Left colon (tissue), 2 donors: ENCODE measurements around the gene NPB. TPM values are rescaled to one million over a fixed set of nuclear protein-coding genes. Genes with fewer than 3 reads are reported as not detected.

Experiments
- ATAC-seq: fragments of 200-7000 bp; cut with Tn5 transposase; one replicate; pipeline ENCODE4 v1.9.1; 2020; ENCODE audit warnings: mild to moderate bottlenecking, moderate library complexity
- DNase-seq, 2 donors: peaks; one replicate each; pipeline ENCODE4 v3.0.0-alpha.2; 2020
- intact Hi-C, 2 donors: fragments of 100-400 bp; cut with DNase I in 1 of 2; cut with micrococcal nuclease in 1 of 2; formaldehyde crosslinking; loops; one replicate each; pipeline versions ENCODE4 v1.11.2 to v1.14.0; 2022; cut with DNase I, micrococcal nuclease
- total RNA-seq, 2 donors: library from RNA; stranded (reverse); fragmentation: NEBNext Ultra II Directional; extraction: Animal tissue kit (Norgen Biotek cat#: 25700); gene quantifications; one replicate each; pipeline ENCODE4 v1.2.1, GENCODE V29; 2021
- donor health status: DM: no; HTN: no; CAD: no.
- donor health status: DM: yes; HTN: yes; CAD: no.

The NPB gene
- total RNA-seq, 2 donors from 2014 or later: 0.11 TPM; not detected in 1

- no peak for ATAC-seq
- DNase-seq: no peak
- intact Hi-C loops: no loop called here
Measured at GRCh38 chr17:81891303-81891552, 10.8 kb upstream of the NPB start.

GRCh38 chr17:81895400-81895799, 6.6 kb upstream of the NPB start:
- ATAC-seq (no peak), DNase-seq (no peak)
- intact Hi-C loops: no loop called here

- DNase-seq: no peak
- no peak for ATAC-seq
- intact Hi-C loops: no loop called here
Measured at GRCh38 chr17:81898029-81898866, 3.8 kb upstream of the NPB start.

GRCh38 chr17:81898885-81899284, 3.2 kb upstream of the NPB start:
- ATAC-seq: no peak
- intact Hi-C loops: no loop called here
- no peak for DNase-seq

- no peak for ATAC-seq
- intact Hi-C loops: no loop called here
- DNase-seq: no peak
Measured at GRCh38 chr17:81899514-81900166, 2.4 kb upstream of the NPB start.

- intact Hi-C loops: no loop called here
- ATAC-seq (no peak), DNase-seq (no peak)
Measured at GRCh38 chr17:81900181-81900820, 1.7 kb upstream of the NPB start.

- DNase-seq (no peak), ATAC-seq (peak; percentile 14)
- intact Hi-C loops: no loop called here
Measured at GRCh38 chr17:81901167-81902022, 643 bp upstream of the NPB start.

GRCh38 chr17:81902653-81903414, 796 bp downstream of the NPB start:
- DNase-seq: no peak
- intact Hi-C loops: no loop called here
- peak; percentile 38 for ATAC-seq

- intact Hi-C loops: no loop called here
- DNase-seq (no peak), ATAC-seq (no peak)
Measured at GRCh38 chr17:81903415-81903831, 1.4 kb downstream of the NPB start.

- ATAC-seq: no peak
- intact Hi-C loops: no loop called here
- DNase-seq: no peak
Measured at GRCh38 chr17:81903896-81904599, 2.0 kb downstream of the NPB start.

GRCh38 chr17:81904600-81905423, 2.8 kb downstream of the NPB start:
- ATAC-seq (no peak), DNase-seq (no peak)
- intact Hi-C loops: no loop called here

GRCh38 chr17:81905424-81905875, 3.4 kb downstream of the NPB start:
- ATAC-seq (no peak), DNase-seq (no peak)
- intact Hi-C loops: no loop called here

GRCh38 chr17:81905993-81906392, 4.0 kb downstream of the NPB start:
- DNase-seq (no peak), ATAC-seq (no peak)
- intact Hi-C loops: no loop called here

- DNase-seq (no peak), ATAC-seq (no peak)
- intact Hi-C loops: no loop called here
Measured at GRCh38 chr17:81906476-81907218, 4.6 kb downstream of the NPB start.

- intact Hi-C loops: no loop called here
- ATAC-seq (no peak), DNase-seq (no peak)
Measured at GRCh38 chr17:81907219-81908145, 5.4 kb downstream of the NPB start.

- no peak for ATAC-seq
- DNase-seq: no peak
- intact Hi-C loops: no loop called here
Measured at GRCh38 chr17:81908793-81909192, 6.8 kb downstream of the NPB start.
